A673 (cell line): ENCODE data around the gene TRPC4AP.

ENCODE experiments used
- EZH2 ChIP-seq: fragments of 200-600 bp; sonication (generic); IDR thresholded peaks from 2 replicates; pipeline ENCODE4 v1.6.1; 2017; ENCODE audit warnings: borderline replicate concordance, low read depth, mild to moderate bottlenecking, mixed read lengths, antibody characterized with exemption, low read length; ENCODE audit not compliant: poor library complexity, severe bottlenecking
- TF ChIP-seq, protein P1 (sequence below): fragments of 300-800, 200-600 bp; sonication (generic); conservative IDR thresholded peaks from 2 replicates; pipeline ENCODE4 v1.5.1; 2017; ENCODE audit warnings: low read depth, mild to moderate bottlenecking, antibody characterized with exemption, low read length, moderate library complexity, mixed read lengths

DNA sequence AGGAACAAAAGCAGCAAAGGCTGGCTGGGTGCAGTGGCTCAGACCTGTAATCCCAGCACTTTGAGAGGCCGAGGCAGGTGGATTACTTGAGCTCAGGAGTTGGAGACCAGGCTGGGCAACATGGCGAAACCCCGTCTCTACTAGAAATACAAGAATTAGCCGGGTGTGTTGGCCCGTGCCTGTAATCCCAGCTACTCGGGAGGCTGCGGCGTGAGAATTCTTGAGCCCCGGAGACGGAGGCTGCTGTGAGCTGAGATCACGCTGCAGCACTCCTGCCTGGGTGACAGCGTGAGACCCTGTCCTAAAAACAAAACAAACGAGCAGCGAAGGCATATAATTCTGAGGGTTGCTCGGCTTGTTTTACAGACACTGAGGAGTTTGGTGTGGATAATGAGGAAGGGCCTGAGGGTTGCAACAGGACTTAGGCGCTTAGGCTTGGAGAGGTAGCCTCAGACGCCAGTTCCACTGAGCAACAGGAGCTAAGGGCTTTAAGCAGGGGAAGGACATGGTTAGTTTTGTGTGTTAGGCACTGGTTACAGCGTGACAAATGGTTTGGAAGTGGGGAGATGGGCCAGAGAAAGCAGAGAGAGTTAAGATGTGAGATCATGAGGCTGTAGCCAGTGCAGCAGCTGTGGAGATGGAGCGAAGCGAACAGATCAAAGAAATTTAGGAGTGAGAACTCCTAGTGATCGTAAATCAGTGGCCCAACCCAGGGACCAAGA lies 135.7 kb downstream of the TRPC4AP start:
- TF ChIP-seq, protein P1, sequence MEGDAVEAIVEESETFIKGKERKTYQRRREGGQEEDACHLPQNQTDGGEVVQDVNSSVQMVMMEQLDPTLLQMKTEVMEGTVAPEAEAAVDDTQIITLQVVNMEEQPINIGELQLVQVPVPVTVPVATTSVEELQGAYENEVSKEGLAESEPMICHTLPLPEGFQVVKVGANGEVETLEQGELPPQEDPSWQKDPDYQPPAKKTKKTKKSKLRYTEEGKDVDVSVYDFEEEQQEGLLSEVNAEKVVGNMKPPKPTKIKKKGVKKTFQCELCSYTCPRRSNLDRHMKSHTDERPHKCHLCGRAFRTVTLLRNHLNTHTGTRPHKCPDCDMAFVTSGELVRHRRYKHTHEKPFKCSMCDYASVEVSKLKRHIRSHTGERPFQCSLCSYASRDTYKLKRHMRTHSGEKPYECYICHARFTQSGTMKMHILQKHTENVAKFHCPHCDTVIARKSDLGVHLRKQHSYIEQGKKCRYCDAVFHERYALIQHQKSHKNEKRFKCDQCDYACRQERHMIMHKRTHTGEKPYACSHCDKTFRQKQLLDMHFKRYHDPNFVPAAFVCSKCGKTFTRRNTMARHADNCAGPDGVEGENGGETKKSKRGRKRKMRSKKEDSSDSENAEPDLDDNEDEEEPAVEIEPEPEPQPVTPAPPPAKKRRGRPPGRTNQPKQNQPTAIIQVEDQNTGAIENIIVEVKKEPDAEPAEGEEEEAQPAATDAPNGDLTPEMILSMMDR, result no peak
- no peak for TF ChIP-seq EZH2
